H9 (cell line): ENCODE measurements around the gene KIFC3. TPM values are rescaled to one million over a fixed set of nuclear protein-coding genes. Genes with fewer than 3 reads are reported as not detected.

ENCODE experiments used
- DNase-seq: peaks from one replicate; pipeline ENCODE4 v3.0.0-alpha.2; 2017
- H2AFZ ChIP-seq: one replicate; pipeline ENCODE4 v1.6.1; 2013; ENCODE audit warnings: mild to moderate bottlenecking, low read length, control low read depth, moderate library complexity
- H2AK5ac ChIP-seq: 2 replicates; pipeline ENCODE4 v1.6.1; 2013; ENCODE audit warnings: low read length, control low read depth, mixed read lengths; ENCODE audit not compliant: insufficient read length
- H2BK120ac ChIP-seq: one replicate; pipeline ENCODE4 v1.6.1; 2013; ENCODE audit warnings: low read depth, mild to moderate bottlenecking, low read length, control low read depth, inconsistent platforms; ENCODE audit not compliant: poor library complexity, severe bottlenecking
- H2BK12ac ChIP-seq: 2 replicates; pipeline ENCODE4 v1.6.1; 2013; ENCODE audit warnings: low read length, control low read depth, mixed read lengths, low read depth; ENCODE audit not compliant: insufficient read length
- H2BK15ac ChIP-seq: 2 replicates; pipeline ENCODE4 v1.6.1; 2013; ENCODE audit warnings: low read depth, low read length, control low read depth
- H2BK20ac ChIP-seq: one replicate; pipeline ENCODE4 v1.6.1; 2013; ENCODE audit warnings: low read depth, mild to moderate bottlenecking, low read length, control low read depth, inconsistent platforms; ENCODE audit not compliant: poor library complexity, severe bottlenecking
- H2BK5ac ChIP-seq: 2 replicates; pipeline ENCODE4 v1.6.1; 2013; ENCODE audit warnings: low read length, control low read depth, mixed read lengths; ENCODE audit not compliant: insufficient read length
- H3K14ac ChIP-seq: 2 replicates; pipeline ENCODE4 v1.6.1; 2013; ENCODE audit warnings: low read length, control low read depth; ENCODE audit not compliant: insufficient read depth
- H3K18ac ChIP-seq: 2 replicates; pipeline ENCODE4 v1.6.1; 2013; ENCODE audit warnings: low read depth, mild to moderate bottlenecking, mixed read lengths, low read length, control low read depth; ENCODE audit not compliant: insufficient read length
- H3K23ac ChIP-seq: 2 replicates; pipeline ENCODE4 v1.6.1; 2013; ENCODE audit warnings: low read length, control low read depth, mixed read lengths, low read depth; ENCODE audit not compliant: insufficient read length
- H3K23me2 ChIP-seq: 2 replicates; pipeline ENCODE4 v1.6.1; 2013; ENCODE audit warnings: low read depth, mild to moderate bottlenecking, mixed read lengths, low read length, control low read depth; ENCODE audit not compliant: insufficient read length, poor library complexity, severe bottlenecking
- H3K27ac ChIP-seq: 2 replicates; pipeline ENCODE4 v1.5.1; 2013; ENCODE audit warnings: low read length, control low read depth, mixed read lengths, low read depth; ENCODE audit not compliant: insufficient read length
- H3K27me3 ChIP-seq: 2 replicates; pipeline ENCODE4 v1.6.1; 2013; ENCODE audit warnings: low read length, control low read depth, inconsistent platforms; ENCODE audit not compliant: insufficient read depth
- H3K4ac ChIP-seq: 2 replicates; pipeline ENCODE4 v1.6.1; 2013; ENCODE audit warnings: low read depth, mild to moderate bottlenecking, control low read depth, inconsistent platforms, low read length, moderate library complexity
- H3K4me1 ChIP-seq: 2 replicates; pipeline ENCODE4 v1.6.1; 2013; ENCODE audit warnings: low read length, control low read depth, inconsistent platforms; ENCODE audit not compliant: insufficient read depth
- H3K4me2 ChIP-seq: 2 replicates; pipeline ENCODE4 v1.6.1; 2013; ENCODE audit warnings: low read length, control low read depth, mixed read lengths; ENCODE audit not compliant: insufficient read length, insufficient read depth
- H3K56ac ChIP-seq: 2 replicates; pipeline ENCODE4 v1.6.1; 2013; ENCODE audit warnings: low read depth, mild to moderate bottlenecking, mixed read lengths, low read length, control low read depth; ENCODE audit not compliant: insufficient read length
- H3K79me1 ChIP-seq: 2 replicates; pipeline ENCODE4 v1.6.1; 2013; ENCODE audit warnings: low read depth, mild to moderate bottlenecking, moderate library complexity, low read length, control low read depth, inconsistent platforms; ENCODE audit not compliant: insufficient read depth, poor library complexity, severe bottlenecking
- H3K79me2 ChIP-seq: 2 replicates; pipeline ENCODE4 v1.6.1; 2013; ENCODE audit warnings: low read length, control low read depth, inconsistent platforms; ENCODE audit not compliant: insufficient read depth
- H3K9ac ChIP-seq: 2 replicates; pipeline ENCODE4 v1.6.1; 2013; ENCODE audit warnings: low read length, control low read depth, mixed read lengths; ENCODE audit not compliant: insufficient read length; ENCODE audit errors: extremely low read depth
- H3K9me3 ChIP-seq: one replicate; pipeline ENCODE4 v1.6.1; 2013; ENCODE audit warnings: low read depth, low read length, inconsistent platforms; ENCODE audit not compliant: control insufficient read depth
- H3T11ph ChIP-seq: one replicate; pipeline ENCODE4 v1.6.1; 2013; ENCODE audit warnings: mild to moderate bottlenecking, low read length, control low read depth, inconsistent platforms
- H4K20me1 ChIP-seq: one replicate; pipeline ENCODE4 v1.6.1; 2013; ENCODE audit not compliant: control insufficient read depth, insufficient read length, insufficient read depth
- H4K5ac ChIP-seq: 2 replicates; pipeline ENCODE4 v1.6.1; 2013; ENCODE audit warnings: low read depth, mild to moderate bottlenecking, mixed read lengths, low read length, control low read depth; ENCODE audit not compliant: insufficient read length
- H4K8ac ChIP-seq: replicated peaks from 2 replicates; pipeline ENCODE4 v1.6.1; 2013; ENCODE audit warnings: low read length, control low read depth, mixed read lengths, low read depth; ENCODE audit not compliant: insufficient read length
- H4K91ac ChIP-seq: 2 replicates; pipeline ENCODE4 v1.6.1; 2013; ENCODE audit warnings: low read depth, mild to moderate bottlenecking, moderate library complexity, mixed read lengths, low read length, control low read depth; ENCODE audit not compliant: insufficient read length
- H3K27ac Mint-ChIP-seq, 3 experiments: 2 replicates in 2 of 3; 3 replicates in 1 of 3; pipeline ENCODE4 v1.8.0; 2020 to 2021; ENCODE audit warnings: mixed read lengths in 3 of 3, mild to moderate bottlenecking in 1 of 3, moderate library complexity in 1 of 3
- H3K27me3 Mint-ChIP-seq: 2 replicates; pipeline ENCODE4 v1.8.0; 2021; ENCODE audit warnings: low read depth, mild to moderate bottlenecking, moderate library complexity, mixed read lengths
- H3K36me3 Mint-ChIP-seq, 3 experiments: 2 replicates in 2 of 3; 3 replicates in 1 of 3; pipeline ENCODE4 v1.8.0; 2020 to 2021; ENCODE audit warnings: low read depth in 3 of 3, mixed read lengths in 3 of 3; ENCODE audit not compliant: insufficient read depth in 1 of 3
- H3K4me1 Mint-ChIP-seq, 2 experiments: 2 replicates each; pipeline ENCODE4 v1.8.0; 2020; ENCODE audit warnings: mixed read lengths in 2 of 2
- H3K4me3 Mint-ChIP-seq, 2 experiments: 2 replicates in 1 of 2; 3 replicates in 1 of 2; pipeline ENCODE4 v1.8.0; 2020 to 2021; ENCODE audit warnings: mild to moderate bottlenecking in 2 of 2, mixed read lengths in 2 of 2, moderate library complexity in 1 of 2
- H3K9me3 Mint-ChIP-seq, 2 experiments: 2 replicates in 1 of 2; 3 replicates in 1 of 2; pipeline ENCODE4 v1.8.0; 2020; ENCODE audit warnings: mild to moderate bottlenecking in 2 of 2, mixed read lengths in 2 of 2, moderate library complexity in 1 of 2
- WGBS: extraction: QIAGEN DNeasy Blood & Tissue Kit; methylation state at CpG from one replicate; pipeline ENCODE4 v1.1.7; 2013; ENCODE audit warnings: missing lambda C conversion rate, low lambda C conversion rate, mixed read lengths; ENCODE audit not compliant: insufficient read length; ENCODE audit errors: extremely low coverage; 5-methylcytosine and 5-hydroxymethylcytosine counted together
- total RNA-seq: library from RNA; stranded (reverse); gene quantifications from 2 replicates; pipeline ENCODE4 v1.2.1, GENCODE V29; 2021
- TF ChIP-seq, protein P1 (sequence below): fragments of 200-600 bp; sonication (generic); conservative IDR thresholded peaks from 3 replicates; pipeline ENCODE4 v1.8.0; 2021; ENCODE audit warnings: antibody characterized with exemption, mild to moderate bottlenecking

KIFC3 gene
- total RNA-seq, 1 experiment from 2014 or later: 5.0 TPM

DNA sequence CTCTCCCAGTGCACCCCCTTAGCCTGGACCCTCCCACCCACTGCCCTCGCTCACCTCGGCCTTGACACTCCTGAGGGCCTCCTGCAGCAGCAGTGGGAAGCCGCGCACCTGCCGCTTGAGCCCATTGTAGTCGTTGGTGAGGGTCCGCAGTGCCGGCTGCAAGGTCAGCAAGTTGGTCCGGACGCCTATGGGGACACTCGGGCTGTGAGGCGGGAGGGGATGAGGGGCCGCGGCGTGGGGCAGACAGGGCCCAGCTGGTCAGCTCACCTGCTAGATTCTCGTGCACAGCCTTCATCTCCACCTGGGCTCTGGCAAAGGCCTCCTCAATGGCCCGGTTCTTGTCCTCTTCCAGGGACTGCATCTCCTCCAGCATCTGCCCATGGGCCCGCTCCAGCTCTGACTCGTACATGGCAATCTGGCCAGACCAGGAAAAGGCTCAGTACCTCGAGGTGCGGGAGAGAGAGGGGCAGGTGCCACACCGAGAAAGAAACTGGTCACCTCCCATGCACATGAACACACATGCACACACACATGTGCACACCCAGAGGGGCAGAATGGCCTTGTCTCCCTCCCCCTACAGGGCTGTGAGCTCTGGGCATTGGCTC is 32.6 kb downstream of the KIFC3 start:
- Histone ChIP-seq H3K27ac (no peak overlapping the region), H3K27me3 (no peaks in the 10 kb centered on the region), H3K4me1 (peaks cover 4% of the 10 kb centered on the region; the same call in 1 of the 2 replicates), H2AK5ac (no peak overlapping the region), H3K4ac (no peak overlapping the region), H3K56ac (no peak overlapping the region), H2BK120ac (no peak overlapping the region), H3K79me1 (no peaks in the 10 kb centered on the region), H2BK5ac (no peak overlapping the region), H3K9me3 (no peaks in the 10 kb centered on the region), H2BK15ac (no peak overlapping the region), H3K9ac (no peak overlapping the region), H3K79me2 (no peaks in the 10 kb centered on the region), H3K23ac (no peak overlapping the region), H3K23me2 (no peaks in the 10 kb centered on the region), H2AFZ (no peak overlapping the region), H3K14ac (no peak overlapping the region), H3T11ph (no peak overlapping the region), H3K4me2 (no peak overlapping the region), H2BK12ac (no peak overlapping the region), H3K18ac (no peak overlapping the region), H4K8ac (no peak overlapping the region), H4K91ac (no peak overlapping the region), H2BK20ac (no peak overlapping the region), H4K5ac (no peak overlapping the region), H4K20me1 (no peaks in the 10 kb centered on the region)
- no CpG with 5 or more reads among the region's 22 CpGs for WGBS
- TF ChIP-seq, protein P1, sequence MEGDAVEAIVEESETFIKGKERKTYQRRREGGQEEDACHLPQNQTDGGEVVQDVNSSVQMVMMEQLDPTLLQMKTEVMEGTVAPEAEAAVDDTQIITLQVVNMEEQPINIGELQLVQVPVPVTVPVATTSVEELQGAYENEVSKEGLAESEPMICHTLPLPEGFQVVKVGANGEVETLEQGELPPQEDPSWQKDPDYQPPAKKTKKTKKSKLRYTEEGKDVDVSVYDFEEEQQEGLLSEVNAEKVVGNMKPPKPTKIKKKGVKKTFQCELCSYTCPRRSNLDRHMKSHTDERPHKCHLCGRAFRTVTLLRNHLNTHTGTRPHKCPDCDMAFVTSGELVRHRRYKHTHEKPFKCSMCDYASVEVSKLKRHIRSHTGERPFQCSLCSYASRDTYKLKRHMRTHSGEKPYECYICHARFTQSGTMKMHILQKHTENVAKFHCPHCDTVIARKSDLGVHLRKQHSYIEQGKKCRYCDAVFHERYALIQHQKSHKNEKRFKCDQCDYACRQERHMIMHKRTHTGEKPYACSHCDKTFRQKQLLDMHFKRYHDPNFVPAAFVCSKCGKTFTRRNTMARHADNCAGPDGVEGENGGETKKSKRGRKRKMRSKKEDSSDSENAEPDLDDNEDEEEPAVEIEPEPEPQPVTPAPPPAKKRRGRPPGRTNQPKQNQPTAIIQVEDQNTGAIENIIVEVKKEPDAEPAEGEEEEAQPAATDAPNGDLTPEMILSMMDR: no peak
- no peaks in the 10 kb centered on the region for H3K9me3 Mint-ChIP-seq
- H3K27ac Mint-ChIP-seq: no peak overlapping the region
- DNase-seq: no peak
- no peak overlapping the region for H3K4me3 Mint-ChIP-seq
- H3K36me3 Mint-ChIP-seq: no peaks in the 10 kb centered on the region
- H3K27me3 Mint-ChIP-seq: peaks cover under 1% of the 10 kb centered on the region
- H3K4me1 Mint-ChIP-seq: peaks cover under 1 to 18% of the 10 kb centered on the region in 2 experiments
